T-cell (primary cell): ENCODE measurements around the gene NPAS3. TPM values are rescaled to one million over a fixed set of nuclear protein-coding genes. Genes with fewer than 3 reads are reported as not detected.
"Not testable (repeated sequence)": the region's sequence is repeated elsewhere in the genome, so short reads cannot be mapped to it uniquely, and the experiment has no call there.

ENCODE experiments used
- ATAC-seq, 4 experiments: fragments of 200-7000 bp in 3 of 4; fragments of 150-1000 bp in 1 of 4; cut with Tn5 transposase; replicated peaks in 1 of 4; 1 replicate in 3 of 4; 2 replicates in 1 of 4; pipeline ENCODE4 v1.10.0; 2021; ENCODE audit warnings: moderate library complexity in 3 of 4, mild to moderate bottlenecking in 2 of 4, moderate number of reproducible peaks in 1 of 4
- CTCF ChIA-PET, 2 donors: fragments of 300-600 bp; sonication (Branson Sonifier 250); formaldehyde crosslinking; loops; one replicate each; lab custom pipeline; 2022; ENCODE audit warnings: antibody characterized with exemption in 2 of 2; lab: Charles Lee
- POLR2A ChIA-PET, 2 donors: fragments of 300-600 bp; sonication (Branson Sonifier 250); formaldehyde crosslinking; loops; one replicate each; lab custom pipeline; 2022; ENCODE audit warnings: antibody characterized with exemption in 2 of 2; lab: Charles Lee
- DNase-seq, 35 experiments: peaks; one replicate each; pipeline versions ENCODE4 v3.0.0 to v3.0.0-alpha.2; 2013 to 2023
- H3K27ac ChIP-seq: one replicate; pipeline ENCODE4 v1.5.1; 2013; ENCODE audit warnings: low read length
- H3K27me3 ChIP-seq, 2 experiments: replicated peaks in 1 of 2; 1 replicate in 1 of 2; 2 replicates in 1 of 2; pipeline versions ENCODE4 v1.6.1 to v1.7.0; 2013; ENCODE audit warnings: low read length in 1 of 2, mixed read lengths in 1 of 2; ENCODE audit not compliant: control insufficient read depth in 2 of 2, insufficient read depth in 2 of 2; ENCODE audit errors: extremely low read depth in 1 of 2
- H3K36me3 ChIP-seq, 2 donors: 1 replicate in 1 of 2; 2 replicates in 1 of 2; pipeline versions ENCODE4 v1.6.1 to v1.7.0; 2013; ENCODE audit warnings: low read length in 1 of 2; ENCODE audit not compliant: control insufficient read depth in 2 of 2, insufficient read depth in 1 of 2; ENCODE audit errors: extremely low read depth in 1 of 2
- H3K4me1 ChIP-seq, 2 experiments: 1 replicate in 1 of 2; 2 replicates in 1 of 2; pipeline versions ENCODE4 v1.6.1 to v1.7.0; 2013; ENCODE audit warnings: low read length in 2 of 2, mixed read lengths in 1 of 2; ENCODE audit not compliant: insufficient read depth in 2 of 2, control insufficient read depth in 1 of 2; ENCODE audit errors: extremely low read depth in 1 of 2
- H3K4me3 ChIP-seq, 2 donors: 1 replicate in 1 of 2; 2 replicates in 1 of 2; pipeline versions ENCODE4 v1.5.1 to v1.7.0; 2013; ENCODE audit warnings: mild to moderate bottlenecking in 2 of 2, low read length in 1 of 2, moderate library complexity in 1 of 2; ENCODE audit not compliant: control insufficient read depth in 1 of 2; ENCODE audit errors: extremely low read depth in 1 of 2
- H3K9me3 ChIP-seq: 2 replicates; pipeline ENCODE4 v1.7.0; 2013
- H3K27ac Mint-ChIP-seq, 2 donors: one replicate each; pipeline ENCODE4 v1.8.0; 2020 to 2021; ENCODE audit warnings: mild to moderate bottlenecking in 2 of 2, mixed read lengths in 2 of 2
- H3K27me3 Mint-ChIP-seq, 2 donors: one replicate each; pipeline ENCODE4 v1.8.0; 2021 to 2022; ENCODE audit warnings: mixed read lengths in 2 of 2
- H3K36me3 Mint-ChIP-seq: one replicate; pipeline ENCODE4 v1.8.0; 2021; ENCODE audit warnings: mixed read lengths
- H3K4me1 Mint-ChIP-seq, 3 donors: one replicate each; pipeline ENCODE4 v1.8.0; 2020 to 2022; ENCODE audit warnings: mixed read lengths in 3 of 3, mild to moderate bottlenecking in 1 of 3
- H3K4me3 Mint-ChIP-seq, 3 donors: one replicate each; pipeline ENCODE4 v1.8.0; 2020 to 2022; ENCODE audit warnings: mild to moderate bottlenecking in 3 of 3, mixed read lengths in 3 of 3, moderate library complexity in 3 of 3
- H3K9me3 Mint-ChIP-seq, 3 donors: one replicate each; pipeline ENCODE4 v1.8.0; 2020 to 2022; ENCODE audit warnings: mixed read lengths in 3 of 3
- WGBS: methylation state at CpG from one replicate; pipeline ENCODE4 v1.1.5; 2013; ENCODE audit warnings: missing lambda C conversion rate; ENCODE audit not compliant: insufficient coverage; 5-methylcytosine and 5-hydroxymethylcytosine counted together
- total RNA-seq, 35 experiments: library from RNA in 6 of 35; stranded (reverse) in 6 of 35; fragments of 120-200 nt in 1 of 35; gene quantifications; one replicate each; pipeline versions ENCODE4 v1.2.1 to v1.2.4 and lab custom pipeline; 2013 to 2026

Gene NPAS3
- total RNA-seq, 5 donors from 2014 or later (not counting 1 experiment from before 2014, with no cell fraction given) = 0.10 TPM; not detected in 4

DNA sequence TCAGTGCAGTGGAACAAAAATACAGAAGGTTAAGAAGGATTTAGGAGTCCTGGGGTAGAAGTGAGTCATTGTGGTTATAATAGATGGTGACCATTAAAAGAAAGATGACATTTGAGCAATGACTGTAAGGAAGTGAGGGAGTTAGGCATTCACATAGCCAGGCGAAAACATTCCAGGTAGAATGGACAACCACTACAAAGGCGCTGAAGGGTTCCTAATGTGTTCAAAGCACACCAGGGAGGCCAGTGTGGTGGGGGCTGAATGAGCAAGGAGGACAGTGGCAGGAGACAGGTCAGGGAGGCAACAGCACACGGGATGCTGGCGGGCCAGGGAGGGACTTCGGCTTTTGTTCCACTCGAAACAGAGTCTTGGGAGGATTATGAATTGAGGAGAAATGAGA lies 129.9 kb downstream of the NPAS3 start:
- H3K4me3 ChIP-seq = no peak overlapping the region
- no peaks in the 10 kb centered on the region for H3K27me3 ChIP-seq
- no peak overlapping the region for H3K27ac ChIP-seq
- H3K36me3 ChIP-seq = no peaks in the 10 kb centered on the region
- Mint-ChIP-seq H3K27ac (no peak overlapping the region), H3K4me3 (no peak overlapping the region), H3K27me3 (no peaks in the 10 kb centered on the region), H3K9me3 (peaks cover 0 to 2% (median 0%) of the 10 kb centered on the region in 3 donors), H3K4me1 (no peaks in the 10 kb centered on the region), H3K36me3 (no peaks in the 10 kb centered on the region)
- DNase-seq = no peak
- H3K9me3 ChIP-seq = no peaks in the 10 kb centered on the region
- ChIA-PET CTCF (no interaction called here), POLR2A (no interaction called here)
- H3K4me1 ChIP-seq = no peaks in the 10 kb centered on the region
- ATAC-seq = no peak
- WGBS = 92% methylated on average over 6 of the region's 6 CpGs

DNA sequence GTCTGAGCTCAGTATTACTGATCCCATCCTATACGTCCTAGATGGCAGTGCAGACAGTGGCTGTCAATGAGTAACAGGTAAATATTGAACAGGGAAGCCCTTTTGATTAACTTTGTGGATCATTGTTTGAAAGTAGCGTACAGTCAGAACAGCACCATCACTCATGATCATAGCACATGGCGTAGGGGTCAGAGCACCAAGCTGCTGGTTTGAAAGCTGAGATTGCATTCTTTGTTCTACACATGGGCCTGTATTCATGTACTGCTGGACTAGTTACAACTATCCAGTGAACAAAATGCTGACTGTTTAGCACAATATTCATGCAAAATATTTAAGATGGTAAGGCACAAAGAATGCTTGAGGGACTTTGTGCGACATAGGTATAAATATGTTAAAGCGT lies 131.8 kb downstream of the NPAS3 start:
- Mint-ChIP-seq H3K27ac (no peak overlapping the region), H3K36me3 (no peaks in the 10 kb centered on the region), H3K27me3 (no peaks in the 10 kb centered on the region), H3K4me3 (no peak overlapping the region), H3K4me1 (no peaks in the 10 kb centered on the region), H3K9me3 (peaks cover 0 to 2% (median 0%) of the 10 kb centered on the region in 3 donors)
- H3K4me1 ChIP-seq = no peaks in the 10 kb centered on the region
- ChIA-PET CTCF (no interaction called here), POLR2A (no interaction called here)
- H3K4me3 ChIP-seq = no peak overlapping the region
- H3K36me3 ChIP-seq = no peaks in the 10 kb centered on the region
- H3K27ac ChIP-seq = no peak overlapping the region
- H3K9me3 ChIP-seq = no peaks in the 10 kb centered on the region
- no peak for ATAC-seq
- DNase-seq = no peak
- WGBS = 90% methylated on average over 2 of the region's 5 CpGs
- no peaks in the 10 kb centered on the region for H3K27me3 ChIP-seq

DNA sequence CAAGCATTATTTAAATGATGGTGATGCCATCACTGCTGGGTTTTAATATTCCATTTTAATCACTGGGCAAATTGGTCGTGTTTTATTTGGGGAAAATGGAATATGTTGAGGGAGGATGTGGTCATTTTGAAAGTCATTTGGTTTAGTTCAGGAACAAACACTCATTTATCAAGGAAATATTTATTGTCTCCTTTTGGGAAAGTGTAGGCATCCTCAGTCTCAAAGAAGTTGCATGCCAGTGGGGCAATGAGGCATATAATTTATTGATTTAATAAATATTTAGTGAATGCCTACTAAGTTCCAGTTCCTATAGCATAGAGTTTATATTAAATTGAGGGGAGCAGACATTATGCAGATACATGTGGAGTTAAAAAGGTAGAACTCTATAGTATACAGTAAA lies 134.3 kb downstream of the NPAS3 start:
- Mint-ChIP-seq H3K4me1 (no peaks in the 10 kb centered on the region), H3K36me3 (no peaks in the 10 kb centered on the region), H3K27ac (no peak overlapping the region), H3K9me3 (peaks cover 0 to 2% (median 0%) of the 10 kb centered on the region in 3 donors), H3K27me3 (no peaks in the 10 kb centered on the region), H3K4me3 (no peak overlapping the region)
- ATAC-seq = no peak
- Histone ChIP-seq H3K36me3 (no peaks in the 10 kb centered on the region), H3K27ac (no peak overlapping the region), H3K4me1 (no peaks in the 10 kb centered on the region), H3K4me3 (no peak overlapping the region), H3K9me3 (no peaks in the 10 kb centered on the region), H3K27me3 (no peaks in the 10 kb centered on the region)
- ChIA-PET POLR2A (no interaction called here), CTCF (no interaction called here)
- DNase-seq = no peak
- no CpG with 5 or more reads among the region's 1 CpG for WGBS

DNA sequence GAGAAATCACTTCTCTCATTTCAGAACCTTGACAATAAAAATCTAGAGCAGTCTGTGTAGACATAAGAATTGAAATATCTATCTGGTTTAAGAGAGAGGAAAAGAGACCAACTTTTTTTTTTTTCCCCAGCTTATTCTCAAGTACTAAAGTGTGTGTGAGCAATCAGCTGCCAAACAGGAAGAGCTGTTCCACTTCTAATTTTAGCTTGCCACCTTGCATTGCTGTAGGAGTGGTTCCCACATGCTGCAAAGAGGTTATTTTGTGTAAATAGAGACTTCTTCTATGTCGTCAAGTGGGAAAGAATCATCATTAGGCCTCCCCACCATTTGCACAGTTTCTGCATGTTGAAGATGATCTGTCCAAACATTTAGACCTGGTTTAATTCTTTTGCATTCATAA lies 142.6 kb downstream of the NPAS3 start:
- Mint-ChIP-seq H3K27me3 (no peaks in the 10 kb centered on the region), H3K9me3 (peaks cover 0 to 7% (median 2%) of the 10 kb centered on the region in 3 donors), H3K36me3 (no peaks in the 10 kb centered on the region), H3K4me3 (no peak overlapping the region), H3K4me1 (no peaks in the 10 kb centered on the region), H3K27ac (no peak overlapping the region)
- Histone ChIP-seq H3K4me3 (no peak overlapping the region), H3K9me3 (no peaks in the 10 kb centered on the region), H3K4me1 (no peaks in the 10 kb centered on the region), H3K27me3 (no peaks in the 10 kb centered on the region), H3K36me3 (no peaks in the 10 kb centered on the region), H3K27ac (no peak overlapping the region)
- ATAC-seq (no peak), DNase-seq (no peak)
- WGBS = no CpG with 5 or more reads among the region's 1 CpG
- CTCF ChIA-PET = no interaction called here
- POLR2A ChIA-PET = no interaction called here

DNA sequence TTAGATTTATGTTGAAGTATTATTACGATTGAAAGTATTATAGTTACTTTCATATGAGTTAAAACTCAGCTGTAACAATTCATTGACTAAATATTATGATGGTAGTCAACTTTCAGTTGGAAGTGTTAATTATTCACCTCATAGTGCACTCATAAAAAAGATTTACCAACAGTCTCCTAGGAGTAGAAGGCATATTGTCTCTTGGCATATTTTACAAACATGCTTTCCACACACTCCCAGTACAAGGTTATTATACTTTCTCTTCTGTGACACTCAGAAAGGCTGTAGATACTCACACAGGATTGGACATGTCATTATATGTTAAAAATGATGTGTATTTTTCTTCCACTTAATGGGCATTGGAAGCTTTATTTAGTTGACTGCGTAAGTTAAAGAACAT lies 147.1 kb downstream of the NPAS3 start:
- H3K27me3 Mint-ChIP-seq = no peaks in the 10 kb centered on the region
- Histone ChIP-seq H3K4me1 (no peaks in the 10 kb centered on the region), H3K27ac (no peak overlapping the region), H3K27me3 (no peaks in the 10 kb centered on the region), H3K9me3 (no peaks in the 10 kb centered on the region), H3K36me3 (no peaks in the 10 kb centered on the region), H3K4me3 (no peak overlapping the region)
- no peak overlapping the region for H3K4me3 Mint-ChIP-seq
- peaks cover 2 to 15% (median 9%) of the 10 kb centered on the region in 3 donors for H3K9me3 Mint-ChIP-seq
- H3K27ac Mint-ChIP-seq = no peak overlapping the region
- DNase-seq (no peak), ATAC-seq (no peak)
- no peaks in the 10 kb centered on the region for H3K4me1 Mint-ChIP-seq
- WGBS = no CpG with 5 or more reads among the region's 2 CpGs
- no peaks in the 10 kb centered on the region for H3K36me3 Mint-ChIP-seq
- ChIA-PET POLR2A (no interaction called here), CTCF (interaction anchor here in 1 of 2 donors (0.5 kb wide), 1 partner anchor 24 kb away, joined by 6 read pairs; no protein-coding TSS in a partner anchor)

DNA sequence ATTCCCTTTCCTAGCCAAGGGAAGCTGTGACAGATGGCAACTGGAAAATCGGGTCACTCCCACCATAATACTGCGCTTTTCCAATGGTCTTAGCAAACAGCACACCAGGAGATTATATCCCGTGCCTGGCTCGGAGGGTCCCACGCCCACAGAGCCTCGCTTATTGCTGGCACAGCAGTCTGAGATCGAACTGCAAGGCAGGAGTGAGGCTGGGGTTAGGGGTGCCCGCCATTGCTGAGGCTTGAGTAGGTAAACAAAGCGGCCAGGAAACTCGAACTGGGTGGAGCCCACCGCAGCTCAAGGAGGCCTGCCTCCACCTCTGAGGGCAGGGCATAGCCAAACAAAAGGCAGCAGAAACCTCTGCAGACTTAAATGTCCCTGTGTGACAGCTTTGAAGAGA lies 149.6 kb downstream of the NPAS3 start:
- H3K9me3 ChIP-seq, CTCF ChIA-PET, H3K4me1 Mint-ChIP-seq, ATAC-seq, H3K4me3 Mint-ChIP-seq, H3K27ac ChIP-seq, POLR2A ChIA-PET, DNase-seq, H3K4me3 ChIP-seq, H3K27ac Mint-ChIP-seq, H3K36me3 Mint-ChIP-seq, H3K4me1 ChIP-seq, H3K27me3 ChIP-seq, H3K36me3 ChIP-seq, H3K27me3 Mint-ChIP-seq: not testable (repeated sequence)
- peaks cover 2 to 21% (median 13%) of the 10 kb centered on the region in 3 donors for H3K9me3 Mint-ChIP-seq
- WGBS = 87% methylated on average over 6 of the region's 11 CpGs

DNA sequence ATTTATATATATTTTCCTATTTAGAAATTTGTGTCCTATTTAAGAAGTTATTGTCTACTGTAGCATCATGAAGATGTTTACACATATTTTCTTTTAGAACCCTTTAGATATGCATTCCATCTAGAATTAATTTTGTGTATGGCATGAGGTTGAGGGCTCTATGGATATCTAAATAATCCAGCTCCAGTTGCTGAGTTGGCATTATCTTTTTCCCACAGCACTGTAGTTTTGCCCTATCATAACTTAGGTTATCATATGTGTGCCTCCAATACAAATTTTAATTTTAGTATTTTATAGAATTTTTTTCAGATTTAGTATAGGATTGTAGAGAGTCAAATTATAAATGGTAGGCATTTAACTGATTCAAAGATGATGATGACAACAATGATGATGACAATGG lies 159.3 kb downstream of the NPAS3 start:
- POLR2A ChIA-PET = no interaction called here
- Mint-ChIP-seq H3K4me3 (no peak overlapping the region), H3K27me3 (no peaks in the 10 kb centered on the region), H3K9me3 (peaks cover 7 to 10% (median 8%) of the 10 kb centered on the region in 3 donors), H3K4me1 (no peaks in the 10 kb centered on the region), H3K36me3 (no peaks in the 10 kb centered on the region), H3K27ac (no peak overlapping the region)
- H3K27ac ChIP-seq = no peak overlapping the region
- no peaks in the 10 kb centered on the region for H3K4me1 ChIP-seq
- no peak for ATAC-seq
- CTCF ChIA-PET = no interaction called here
- no peaks in the 10 kb centered on the region for H3K27me3 ChIP-seq
- DNase-seq = no peak
- no peaks in the 10 kb centered on the region for H3K36me3 ChIP-seq
- no peaks in the 10 kb centered on the region for H3K9me3 ChIP-seq
- H3K4me3 ChIP-seq = no peak overlapping the region
